H9 (cell line): ENCODE measurements around the gene CERS1. TPM values are rescaled to one million over a fixed set of nuclear protein-coding genes. Genes with fewer than 3 reads are reported as not detected.

Source experiments
- DNase-seq: peaks from one replicate; pipeline ENCODE4 v3.0.0-alpha.2; 2017
- H2AFZ ChIP-seq: one replicate; pipeline ENCODE4 v1.6.1; 2013; ENCODE audit warnings: mild to moderate bottlenecking, low read length, control low read depth, moderate library complexity
- H2AK5ac ChIP-seq: 2 replicates; pipeline ENCODE4 v1.6.1; 2013; ENCODE audit warnings: low read length, control low read depth, mixed read lengths; ENCODE audit not compliant: insufficient read length
- H2BK120ac ChIP-seq: one replicate; pipeline ENCODE4 v1.6.1; 2013; ENCODE audit warnings: low read depth, mild to moderate bottlenecking, low read length, control low read depth, inconsistent platforms; ENCODE audit not compliant: poor library complexity, severe bottlenecking
- H2BK12ac ChIP-seq: 2 replicates; pipeline ENCODE4 v1.6.1; 2013; ENCODE audit warnings: low read length, control low read depth, mixed read lengths, low read depth; ENCODE audit not compliant: insufficient read length
- H2BK15ac ChIP-seq: 2 replicates; pipeline ENCODE4 v1.6.1; 2013; ENCODE audit warnings: low read depth, low read length, control low read depth
- H2BK20ac ChIP-seq: one replicate; pipeline ENCODE4 v1.6.1; 2013; ENCODE audit warnings: low read depth, mild to moderate bottlenecking, low read length, control low read depth, inconsistent platforms; ENCODE audit not compliant: poor library complexity, severe bottlenecking
- H2BK5ac ChIP-seq: 2 replicates; pipeline ENCODE4 v1.6.1; 2013; ENCODE audit warnings: low read length, control low read depth, mixed read lengths; ENCODE audit not compliant: insufficient read length
- H3K14ac ChIP-seq: 2 replicates; pipeline ENCODE4 v1.6.1; 2013; ENCODE audit warnings: low read length, control low read depth; ENCODE audit not compliant: insufficient read depth
- H3K18ac ChIP-seq: 2 replicates; pipeline ENCODE4 v1.6.1; 2013; ENCODE audit warnings: low read depth, mild to moderate bottlenecking, mixed read lengths, low read length, control low read depth; ENCODE audit not compliant: insufficient read length
- H3K23ac ChIP-seq: 2 replicates; pipeline ENCODE4 v1.6.1; 2013; ENCODE audit warnings: low read length, control low read depth, mixed read lengths, low read depth; ENCODE audit not compliant: insufficient read length
- H3K23me2 ChIP-seq: 2 replicates; pipeline ENCODE4 v1.6.1; 2013; ENCODE audit warnings: low read depth, mild to moderate bottlenecking, mixed read lengths, low read length, control low read depth; ENCODE audit not compliant: insufficient read length, poor library complexity, severe bottlenecking
- H3K27ac ChIP-seq: 2 replicates; pipeline ENCODE4 v1.5.1; 2013; ENCODE audit warnings: low read length, control low read depth, mixed read lengths, low read depth; ENCODE audit not compliant: insufficient read length
- H3K27me3 ChIP-seq: 2 replicates; pipeline ENCODE4 v1.6.1; 2013; ENCODE audit warnings: low read length, control low read depth, inconsistent platforms; ENCODE audit not compliant: insufficient read depth
- H3K4ac ChIP-seq: 2 replicates; pipeline ENCODE4 v1.6.1; 2013; ENCODE audit warnings: low read depth, mild to moderate bottlenecking, control low read depth, inconsistent platforms, low read length, moderate library complexity
- H3K4me1 ChIP-seq: 2 replicates; pipeline ENCODE4 v1.6.1; 2013; ENCODE audit warnings: low read length, control low read depth, inconsistent platforms; ENCODE audit not compliant: insufficient read depth
- H3K4me2 ChIP-seq: 2 replicates; pipeline ENCODE4 v1.6.1; 2013; ENCODE audit warnings: low read length, control low read depth, mixed read lengths; ENCODE audit not compliant: insufficient read length, insufficient read depth
- H3K56ac ChIP-seq: 2 replicates; pipeline ENCODE4 v1.6.1; 2013; ENCODE audit warnings: low read depth, mild to moderate bottlenecking, mixed read lengths, low read length, control low read depth; ENCODE audit not compliant: insufficient read length
- H3K79me1 ChIP-seq: 2 replicates; pipeline ENCODE4 v1.6.1; 2013; ENCODE audit warnings: low read depth, mild to moderate bottlenecking, moderate library complexity, low read length, control low read depth, inconsistent platforms; ENCODE audit not compliant: insufficient read depth, poor library complexity, severe bottlenecking
- H3K79me2 ChIP-seq: 2 replicates; pipeline ENCODE4 v1.6.1; 2013; ENCODE audit warnings: low read length, control low read depth, inconsistent platforms; ENCODE audit not compliant: insufficient read depth
- H3K9ac ChIP-seq: 2 replicates; pipeline ENCODE4 v1.6.1; 2013; ENCODE audit warnings: low read length, control low read depth, mixed read lengths; ENCODE audit not compliant: insufficient read length; ENCODE audit errors: extremely low read depth
- H3K9me3 ChIP-seq: one replicate; pipeline ENCODE4 v1.6.1; 2013; ENCODE audit warnings: low read depth, low read length, inconsistent platforms; ENCODE audit not compliant: control insufficient read depth
- H3T11ph ChIP-seq: one replicate; pipeline ENCODE4 v1.6.1; 2013; ENCODE audit warnings: mild to moderate bottlenecking, low read length, control low read depth, inconsistent platforms
- H4K20me1 ChIP-seq: one replicate; pipeline ENCODE4 v1.6.1; 2013; ENCODE audit not compliant: control insufficient read depth, insufficient read length, insufficient read depth
- H4K5ac ChIP-seq: 2 replicates; pipeline ENCODE4 v1.6.1; 2013; ENCODE audit warnings: low read depth, mild to moderate bottlenecking, mixed read lengths, low read length, control low read depth; ENCODE audit not compliant: insufficient read length
- H4K8ac ChIP-seq: replicated peaks from 2 replicates; pipeline ENCODE4 v1.6.1; 2013; ENCODE audit warnings: low read length, control low read depth, mixed read lengths, low read depth; ENCODE audit not compliant: insufficient read length
- H4K91ac ChIP-seq: 2 replicates; pipeline ENCODE4 v1.6.1; 2013; ENCODE audit warnings: low read depth, mild to moderate bottlenecking, moderate library complexity, mixed read lengths, low read length, control low read depth; ENCODE audit not compliant: insufficient read length
- H3K27ac Mint-ChIP-seq, 3 experiments: 2 replicates in 2 of 3; 3 replicates in 1 of 3; pipeline ENCODE4 v1.8.0; 2020 to 2021; ENCODE audit warnings: mixed read lengths in 3 of 3, mild to moderate bottlenecking in 1 of 3, moderate library complexity in 1 of 3
- H3K27me3 Mint-ChIP-seq: 2 replicates; pipeline ENCODE4 v1.8.0; 2021; ENCODE audit warnings: low read depth, mild to moderate bottlenecking, moderate library complexity, mixed read lengths
- H3K36me3 Mint-ChIP-seq, 3 experiments: 2 replicates in 2 of 3; 3 replicates in 1 of 3; pipeline ENCODE4 v1.8.0; 2020 to 2021; ENCODE audit warnings: low read depth in 3 of 3, mixed read lengths in 3 of 3; ENCODE audit not compliant: insufficient read depth in 1 of 3
- H3K4me1 Mint-ChIP-seq, 2 experiments: 2 replicates each; pipeline ENCODE4 v1.8.0; 2020; ENCODE audit warnings: mixed read lengths in 2 of 2
- H3K4me3 Mint-ChIP-seq, 2 experiments: 2 replicates in 1 of 2; 3 replicates in 1 of 2; pipeline ENCODE4 v1.8.0; 2020 to 2021; ENCODE audit warnings: mild to moderate bottlenecking in 2 of 2, mixed read lengths in 2 of 2, moderate library complexity in 1 of 2
- H3K9me3 Mint-ChIP-seq, 2 experiments: 2 replicates in 1 of 2; 3 replicates in 1 of 2; pipeline ENCODE4 v1.8.0; 2020; ENCODE audit warnings: mild to moderate bottlenecking in 2 of 2, mixed read lengths in 2 of 2, moderate library complexity in 1 of 2
- WGBS: extraction: QIAGEN DNeasy Blood & Tissue Kit; methylation state at CpG from one replicate; pipeline ENCODE4 v1.1.7; 2013; ENCODE audit warnings: missing lambda C conversion rate, low lambda C conversion rate, mixed read lengths; ENCODE audit not compliant: insufficient read length; ENCODE audit errors: extremely low coverage; 5-methylcytosine and 5-hydroxymethylcytosine counted together
- total RNA-seq: library from RNA; stranded (reverse); gene quantifications from 2 replicates; pipeline ENCODE4 v1.2.1, GENCODE V29; 2021
- TF ChIP-seq, protein P1 (sequence below): fragments of 200-600 bp; sonication (generic); conservative IDR thresholded peaks from 3 replicates; pipeline ENCODE4 v1.8.0; 2021; ENCODE audit warnings: antibody characterized with exemption, mild to moderate bottlenecking

CERS1 gene
- total RNA-seq, 1 experiment from 2014 or later, result 19.3 TPM

DNA sequence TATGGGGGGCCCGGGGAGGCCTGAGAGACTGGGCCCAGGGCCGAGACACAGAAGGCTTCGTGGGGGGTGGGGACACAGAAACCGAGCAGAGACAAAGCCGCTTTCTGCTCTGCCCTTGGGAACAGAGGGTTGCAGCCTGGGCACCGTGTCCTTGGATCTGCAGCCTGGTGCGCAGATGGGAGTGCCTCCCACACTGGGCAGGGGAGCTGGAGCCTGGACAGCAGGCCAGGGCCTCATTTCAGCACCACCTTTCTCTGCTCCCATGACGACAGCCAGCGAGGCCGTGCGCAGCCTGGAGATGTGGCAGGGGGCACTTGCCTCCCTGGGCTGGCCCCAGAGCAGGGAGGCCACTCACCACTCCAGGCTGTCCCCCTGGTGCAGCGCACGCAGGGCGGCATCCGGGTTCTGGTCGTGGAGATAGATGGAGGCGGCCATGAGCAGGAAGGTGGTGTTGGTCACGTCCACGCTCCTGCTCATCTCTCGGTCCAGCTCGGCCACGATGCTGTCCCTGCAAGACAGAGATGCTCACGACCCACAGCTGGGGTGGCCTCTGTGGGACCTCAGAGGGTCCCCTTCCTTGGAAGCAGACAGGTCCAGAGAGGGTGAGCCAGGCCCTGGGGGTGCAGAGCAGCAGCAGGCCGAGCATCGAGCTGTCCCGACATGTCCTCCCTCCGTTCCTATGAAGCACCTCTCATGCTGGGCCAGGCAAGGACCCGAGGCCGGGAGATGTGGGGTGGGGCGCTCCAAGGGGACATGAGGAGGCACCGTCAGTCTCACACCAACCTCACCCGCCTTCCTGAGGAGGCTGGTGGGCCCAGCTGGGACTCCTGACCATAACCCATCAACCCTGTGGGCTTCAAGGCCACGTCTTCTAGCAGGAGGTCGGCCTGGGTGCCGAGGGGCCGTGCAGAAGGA is 10.9 kb upstream of the CERS1 start:
- Histone ChIP-seq H3K4me1 (no peaks in the 10 kb centered on the region), H4K5ac (no peak overlapping the region), H3K23me2 (no peaks in the 10 kb centered on the region), H3K79me2 (no peaks in the 10 kb centered on the region), H2AFZ (no peak overlapping the region), H2BK20ac (no peak overlapping the region), H3K27me3 (no peaks in the 10 kb centered on the region), H3K27ac (no peak overlapping the region), H2BK120ac (no peak overlapping the region), H3K56ac (no peak overlapping the region), H2BK12ac (no peak overlapping the region), H3K23ac (no peak overlapping the region), H4K8ac (no peak overlapping the region), H2BK15ac (no peak overlapping the region), H4K20me1 (no peaks in the 10 kb centered on the region), H3K4ac (no peak overlapping the region), H4K91ac (no peak overlapping the region), H2AK5ac (no peak overlapping the region), H3K9me3 (no peaks in the 10 kb centered on the region), H3K9ac (no peak overlapping the region), H3K4me2 (no peak overlapping the region), H2BK5ac (no peak overlapping the region), H3K79me1 (no peaks in the 10 kb centered on the region), H3K14ac (no peak overlapping the region), H3T11ph (no peak overlapping the region), H3K18ac (no peak overlapping the region)
- Mint-ChIP-seq H3K4me1 (no peaks in the 10 kb centered on the region), H3K4me3 (no peak overlapping the region), H3K27ac (no peak overlapping the region), H3K36me3 (peaks cover 4 to 18% (median 14%) of the 10 kb centered on the region in 3 experiments; a peak in 6 of 7 replicates), H3K27me3 (no peaks in the 10 kb centered on the region), H3K9me3 (no peaks in the 10 kb centered on the region; a peak in 1 of 5 replicates)
- DNase-seq, result no peak
- WGBS, result no CpG with 5 or more reads among the region's 36 CpGs
- TF ChIP-seq, protein P1, sequence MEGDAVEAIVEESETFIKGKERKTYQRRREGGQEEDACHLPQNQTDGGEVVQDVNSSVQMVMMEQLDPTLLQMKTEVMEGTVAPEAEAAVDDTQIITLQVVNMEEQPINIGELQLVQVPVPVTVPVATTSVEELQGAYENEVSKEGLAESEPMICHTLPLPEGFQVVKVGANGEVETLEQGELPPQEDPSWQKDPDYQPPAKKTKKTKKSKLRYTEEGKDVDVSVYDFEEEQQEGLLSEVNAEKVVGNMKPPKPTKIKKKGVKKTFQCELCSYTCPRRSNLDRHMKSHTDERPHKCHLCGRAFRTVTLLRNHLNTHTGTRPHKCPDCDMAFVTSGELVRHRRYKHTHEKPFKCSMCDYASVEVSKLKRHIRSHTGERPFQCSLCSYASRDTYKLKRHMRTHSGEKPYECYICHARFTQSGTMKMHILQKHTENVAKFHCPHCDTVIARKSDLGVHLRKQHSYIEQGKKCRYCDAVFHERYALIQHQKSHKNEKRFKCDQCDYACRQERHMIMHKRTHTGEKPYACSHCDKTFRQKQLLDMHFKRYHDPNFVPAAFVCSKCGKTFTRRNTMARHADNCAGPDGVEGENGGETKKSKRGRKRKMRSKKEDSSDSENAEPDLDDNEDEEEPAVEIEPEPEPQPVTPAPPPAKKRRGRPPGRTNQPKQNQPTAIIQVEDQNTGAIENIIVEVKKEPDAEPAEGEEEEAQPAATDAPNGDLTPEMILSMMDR, result no peak
